Osteoblast (primary cell): ENCODE data around the gene SUGCT. TPM values are rescaled to one million over a fixed set of nuclear protein-coding genes. Genes with fewer than 3 reads are reported as not detected.

Experiments used
- DNase-seq: peaks from one replicate; pipeline ENCODE4 v3.0.0; 2011; ENCODE audit warnings: low spot score, mixed read lengths; ENCODE audit not compliant: insufficient read length; ENCODE audit errors: missing footprints
- H2AFZ ChIP-seq: 2 replicates; pipeline ENCODE4 v1.6.0; 2011; ENCODE audit warnings: mild to moderate bottlenecking, low read length
- H3K27ac ChIP-seq: 2 replicates; pipeline ENCODE4 v1.5.1; 2011; ENCODE audit warnings: mild to moderate bottlenecking, low read depth, low read length, moderate library complexity
- H3K27me3 ChIP-seq: 2 replicates; pipeline ENCODE4 v1.6.0; 2012; ENCODE audit warnings: mild to moderate bottlenecking, control low read depth, inconsistent platforms, low read length, moderate library complexity; ENCODE audit not compliant: insufficient read depth
- H3K36me3 ChIP-seq: 2 replicates; pipeline ENCODE4 v1.5.1; 2011; ENCODE audit warnings: mild to moderate bottlenecking, low read length, control low read depth, moderate library complexity; ENCODE audit not compliant: insufficient read depth
- H3K4me1 ChIP-seq: 2 replicates; pipeline ENCODE4 v1.5.1; 2011; ENCODE audit warnings: mild to moderate bottlenecking, low read length, control low read depth, moderate library complexity; ENCODE audit not compliant: insufficient read depth
- H3K4me2 ChIP-seq: 2 replicates; pipeline ENCODE4 v1.6.0; 2011; ENCODE audit warnings: mild to moderate bottlenecking, low read length; ENCODE audit not compliant: insufficient read depth
- H3K4me3 ChIP-seq: fragments of 200-600 bp; sonication (generic); 3 replicates; pipeline ENCODE4 v1.5.1; 2012; ENCODE audit warnings: mild to moderate bottlenecking, low read length, inconsistent platforms; ENCODE audit not compliant: insufficient read depth
- H3K79me2 ChIP-seq: 2 replicates; pipeline ENCODE4 v1.6.0; 2012; ENCODE audit warnings: mild to moderate bottlenecking, low read length, control low read depth, inconsistent platforms; ENCODE audit not compliant: insufficient read depth
- H3K9me3 ChIP-seq: 2 replicates; pipeline ENCODE4 v1.5.1; 2011; ENCODE audit warnings: low read depth, low read length, control low read depth
- H4K20me1 ChIP-seq: 2 replicates; pipeline ENCODE4 v1.6.0; 2012; ENCODE audit warnings: mild to moderate bottlenecking, low read length, control low read depth; ENCODE audit not compliant: insufficient read depth
- CTCF ChIP-seq: IDR thresholded peaks from 2 replicates; pipeline ENCODE4 v1.5.1; 2011; ENCODE audit warnings: mild to moderate bottlenecking, low read depth, low read length, moderate library complexity; ENCODE audit errors: extremely low read depth
- total RNA-seq: library from RNA; depleted of rRNA; stranded (reverse); fragments of >200 nt; gene quantifications from 2 replicates; pipeline ENCODE4 v1.2.3, GENCODE V29; 2012

SUGCT gene
- total RNA-seq, 1 donor = 21.7 TPM

- TF ChIP-seq CTCF = no peak
- peaks cover 40% of the 10 kb centered on the region for H3K4me1 ChIP-seq
- no peaks in the 10 kb centered on the region for H3K27me3 ChIP-seq
- H2AFZ ChIP-seq = no peak overlapping the region
- no peak for DNase-seq
- H3K79me2 ChIP-seq = peaks cover 23% of the 10 kb centered on the region
- H4K20me1 ChIP-seq = no peaks in the 10 kb centered on the region
- no peak overlapping the region for H3K4me2 ChIP-seq
- H3K4me3 ChIP-seq = no peak overlapping the region
- no peaks in the 10 kb centered on the region for H3K9me3 ChIP-seq
- H3K27ac ChIP-seq = no peak overlapping the region
- H3K36me3 ChIP-seq = no peaks in the 10 kb centered on the region
These were observed 688.1 kb downstream of the SUGCT start for GRCh38 chr7:40822861-40823260.

DNA sequence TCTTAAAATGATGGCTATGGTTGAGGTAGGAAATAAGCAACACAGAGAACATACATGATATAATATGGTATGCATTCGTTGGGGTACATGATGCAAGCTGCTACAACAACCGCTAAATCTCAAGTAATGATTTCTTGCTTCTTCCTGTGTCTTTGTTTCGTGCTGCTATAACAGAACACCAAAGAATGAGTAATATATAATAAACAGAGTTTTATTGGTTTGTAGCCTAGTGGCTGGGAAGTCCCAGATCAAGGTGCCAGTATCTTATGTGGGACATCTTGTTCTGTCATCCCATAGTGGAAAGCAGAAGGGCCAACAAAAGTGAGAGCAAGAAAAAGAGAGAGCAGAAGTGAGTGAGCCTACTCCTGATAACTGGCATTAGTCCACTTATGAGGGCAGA, 689.7 kb downstream of the SUGCT start:
- no peak overlapping the region for H3K27ac ChIP-seq
- no peaks in the 10 kb centered on the region for H3K36me3 ChIP-seq
- no peak for TF ChIP-seq CTCF
- no peaks in the 10 kb centered on the region for H3K9me3 ChIP-seq
- no peaks in the 10 kb centered on the region for H3K27me3 ChIP-seq
- peaks cover 18% of the 10 kb centered on the region for H3K79me2 ChIP-seq
- H3K4me3 ChIP-seq = no peak overlapping the region
- DNase-seq = no peak
- H2AFZ ChIP-seq = no peak overlapping the region
- H3K4me1 ChIP-seq = peaks cover 48% of the 10 kb centered on the region
- H3K4me2 ChIP-seq = no peak overlapping the region
- no peaks in the 10 kb centered on the region for H4K20me1 ChIP-seq

DNA sequence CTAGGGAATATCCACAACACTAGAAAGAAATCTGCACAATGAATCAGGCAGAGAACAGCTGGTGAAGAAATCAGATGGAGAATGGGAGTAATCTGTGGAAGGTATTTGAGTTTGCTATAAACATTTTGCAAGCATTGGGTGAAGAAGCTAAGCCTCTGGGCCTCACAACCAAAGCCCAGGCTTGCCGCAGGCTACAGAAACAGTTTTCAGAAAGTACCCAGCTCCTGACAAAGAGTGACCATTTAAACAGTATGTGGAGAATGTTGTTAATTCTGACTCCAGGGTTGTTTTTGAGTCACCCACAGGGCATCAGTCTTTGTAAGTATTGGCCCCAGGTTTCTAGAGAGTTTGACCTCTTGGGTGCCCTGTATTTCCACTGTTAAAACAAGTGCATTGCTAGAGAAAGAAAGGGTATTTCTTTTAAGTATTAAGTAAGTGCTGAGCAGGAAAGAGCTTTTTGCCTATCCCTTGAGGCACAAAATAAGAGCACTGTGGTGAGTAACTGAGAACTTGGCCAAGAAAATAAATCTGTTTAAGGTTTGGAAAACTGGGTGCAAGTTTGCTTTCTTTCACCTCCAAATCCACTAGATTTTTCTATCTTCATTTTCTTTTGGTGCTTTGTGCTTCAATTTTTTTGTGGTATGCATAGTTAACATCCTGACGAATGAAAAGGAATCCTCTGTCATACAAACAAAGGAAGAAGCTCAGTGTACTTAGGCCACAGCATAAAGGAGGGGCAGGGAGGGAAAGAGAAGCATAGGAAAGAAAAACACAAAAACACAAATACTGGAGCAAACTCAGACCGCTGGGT, 691.8 kb downstream of the SUGCT start:
- Histone ChIP-seq H3K27me3 (no peaks in the 10 kb centered on the region), H3K9me3 (no peaks in the 10 kb centered on the region), H2AFZ (no peak overlapping the region), H4K20me1 (no peaks in the 10 kb centered on the region), H3K4me2 (peak overlapping the region; percentile 76), H3K4me3 (peak overlapping the region; percentile 51), H3K79me2 (peaks cover 25% of the 10 kb centered on the region), H3K4me1 (peaks cover 48% of the 10 kb centered on the region), H3K36me3 (no peaks in the 10 kb centered on the region), H3K27ac (peak overlapping the region; percentile 95)
- TF ChIP-seq CTCF = no peak
- peak; percentile 22 for DNase-seq

DNA sequence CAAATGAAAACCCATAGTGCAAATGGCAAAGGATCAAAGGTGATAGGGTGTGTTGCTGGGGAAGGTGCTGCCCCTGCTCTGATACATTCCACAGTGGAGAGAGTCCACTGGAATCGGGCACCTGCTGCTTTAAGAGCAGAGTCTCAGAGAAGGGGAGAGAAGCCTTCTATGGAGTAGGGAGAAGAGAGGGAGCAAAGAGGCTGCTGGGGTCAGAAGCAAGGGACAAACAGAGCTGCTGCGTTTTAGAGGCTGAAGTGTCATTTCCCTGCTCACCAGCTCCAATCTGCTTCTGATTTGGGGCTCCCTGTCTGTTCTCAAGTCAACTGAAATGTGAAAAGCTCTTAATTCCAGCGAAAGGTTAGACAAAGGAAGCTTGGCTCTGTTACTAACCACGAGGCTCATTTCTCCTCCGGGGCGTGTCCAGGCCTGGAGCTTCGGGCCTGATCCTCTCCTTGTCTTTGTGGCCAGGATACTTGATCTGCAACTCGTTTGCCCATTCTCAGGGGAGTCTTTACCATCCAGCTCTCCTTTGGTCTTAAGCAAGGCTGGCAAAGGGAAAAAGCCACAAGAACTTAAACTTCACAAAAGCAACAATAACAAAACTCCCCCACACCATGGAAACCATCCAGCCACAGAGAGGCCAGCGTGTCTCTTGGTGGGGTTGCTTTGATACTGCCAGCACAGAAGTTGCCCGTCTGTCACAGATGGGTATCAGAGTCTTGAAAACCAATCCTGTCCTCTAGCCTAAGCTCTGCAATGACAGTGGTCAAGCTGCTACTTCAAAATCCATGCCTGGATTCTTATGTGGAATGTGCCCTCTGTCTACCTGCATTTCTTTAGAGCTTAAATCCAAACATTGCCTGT, 692.6 kb downstream of the SUGCT start:
- peaks cover 23% of the 10 kb centered on the region for H3K79me2 ChIP-seq
- no peaks in the 10 kb centered on the region for H3K36me3 ChIP-seq
- H3K4me1 ChIP-seq = peaks cover 48% of the 10 kb centered on the region
- H4K20me1 ChIP-seq = no peaks in the 10 kb centered on the region
- peak overlapping the region; percentile 72 for H2AFZ ChIP-seq
- H3K27me3 ChIP-seq = no peaks in the 10 kb centered on the region
- no peaks in the 10 kb centered on the region for H3K9me3 ChIP-seq
- TF ChIP-seq CTCF = no peak
- DNase-seq = no peak
- peak overlapping the region; percentile 95 for H3K27ac ChIP-seq
- peak overlapping the region; percentile 76 for H3K4me2 ChIP-seq
- H3K4me3 ChIP-seq = peak overlapping the region; percentile 51
